Activated CD4-positive, alpha-beta T cell treated with anti-CD3 and anti-CD28 coated beads, Interleukin-2, amount 50 U/mL, for 48 hours (primary cell): ENCODE results near the gene HMCN2.
"Not testable (repeated sequence)": the region's sequence is repeated elsewhere in the genome, so short reads cannot be mapped to it uniquely, and the experiment has no call there.

ENCODE experiments used
- DNase-seq, 2 experiments: peaks; one replicate each; pipeline ENCODE4 v3.0.0-alpha.2; 2020

Gene HMCN2

GRCh38 chr9:130331573-130331972 lies 66.0 kb downstream of the HMCN2 start:
- DNase-seq: no peak

- no peak for DNase-seq
These were observed 66.9 kb downstream of the HMCN2 start for GRCh38 chr9:130332384-130332926.

GRCh38 chr9:130333041-130333711 lies 67.6 kb downstream of the HMCN2 start:
- DNase-seq: no peak

- DNase-seq: no peak
These were observed 68.1 kb downstream of the HMCN2 start for GRCh38 chr9:130333712-130334062.

- DNase-seq: no peak
These were observed 69.4 kb downstream of the HMCN2 start for GRCh38 chr9:130334915-130335314.

- DNase-seq: no peak
These were observed 70.6 kb downstream of the HMCN2 start for GRCh38 chr9:130336027-130336610.

GRCh38 chr9:130336885-130337284 lies 71.3 kb downstream of the HMCN2 start:
- DNase-seq: no peak

- DNase-seq: no peak
These were observed 71.8 kb downstream of the HMCN2 start for GRCh38 chr9:130337318-130337717.

GRCh38 chr9:130337784-130338380 lies 72.3 kb downstream of the HMCN2 start:
- DNase-seq: no peak

GRCh38 chr9:130338891-130339290 lies 73.3 kb downstream of the HMCN2 start:
- not testable (repeated sequence) for DNase-seq

GRCh38 chr9:130339306-130339705 lies 73.7 kb downstream of the HMCN2 start:
- no peak for DNase-seq

GRCh38 chr9:130340011-130340410 lies 74.5 kb downstream of the HMCN2 start:
- DNase-seq: no peak

GRCh38 chr9:130340557-130340956 lies 75.0 kb downstream of the HMCN2 start:
- not testable (repeated sequence) for DNase-seq

- DNase-seq: no peak
These were observed 75.6 kb downstream of the HMCN2 start for GRCh38 chr9:130341128-130341527.

GRCh38 chr9:130341839-130342713 lies 76.5 kb downstream of the HMCN2 start:
- DNase-seq: no peak

GRCh38 chr9:130342714-130343085 lies 77.1 kb downstream of the HMCN2 start:
- DNase-seq: no peak

GRCh38 chr9:130343445-130343918 lies 77.9 kb downstream of the HMCN2 start:
- DNase-seq: peak; percentile 45 to 54

- DNase-seq: no peak
These were observed 78.8 kb downstream of the HMCN2 start for GRCh38 chr9:130344366-130344765.

- no peak for DNase-seq
These were observed 79.7 kb downstream of the HMCN2 start for GRCh38 chr9:130345009-130345896.

- DNase-seq: no peak
These were observed 80.4 kb downstream of the HMCN2 start for GRCh38 chr9:130345897-130346385.

- DNase-seq: no peak
These were observed 80.9 kb downstream of the HMCN2 start for GRCh38 chr9:130346431-130346830.

GRCh38 chr9:130347036-130347435 lies 81.5 kb downstream of the HMCN2 start:
- no peak for DNase-seq
